ENCODE results near the gene MBP. TPM values are rescaled to one million over a fixed set of nuclear protein-coding genes. Genes with fewer than 3 reads are reported as not detected.

Gene MBP
- polyA plus RNA-seq, 1 donor from 2014 or later = 3.3 TPM

GRCh38 chr18:77063260-77063659 is 69.3 kb downstream of the MBP start:
- Histone ChIP-seq H4K20me1 (ENCODE audit: insufficient read depth) (no peaks in the 10 kb centered on the region), H3K9me2 (ENCODE audit: insufficient read depth, low read length) (no peaks in the 10 kb centered on the region), H3F3A (ENCODE audit: insufficient read depth, low read length, poor library complexity, severe bottlenecking) (no peaks in the 10 kb centered on the region), H3K9me3 (ENCODE audit: low read length) (no peaks in the 10 kb centered on the region), H3K36me3 (ENCODE audit: insufficient read depth, low read length) (no peaks in the 10 kb centered on the region), H3K9ac (ENCODE audit: low read length) (no peak overlapping the region), H3K27ac (ENCODE audit: low read length) (no peak overlapping the region), H3K79me2 (replicated peaks; ENCODE audit: insufficient read depth, low read length) (no peaks in the 10 kb centered on the region), H3K4me2 (ENCODE audit: low read length) (no peak overlapping the region), H3K27me3 (ENCODE audit: insufficient read depth, low read depth, low read length) (no peaks in the 10 kb centered on the region), H2AFZ (ENCODE audit: low read depth, low read length) (no peak overlapping the region), H3K4me3 (ENCODE audit: low read length) (no peak overlapping the region)
- no peak for TF ChIP-seq EP300 (conservative IDR thresholded peaks at IDR 0.05; ENCODE audit: poor library complexity, severe bottlenecking)
- TF ChIP-seq EZH2 (IDR thresholded peaks at IDR 0.05; ENCODE audit: borderline replicate concordance, insufficient read depth, low read length, poor library complexity, severe bottlenecking) = no peak
- no peak for TF ChIP-seq MXI1 (conservative IDR thresholded peaks at IDR 0.05; ENCODE audit: poor library complexity, severe bottlenecking)
- TF ChIP-seq POLR2AphosphoS5 (IDR thresholded peaks at IDR 0.05) = no peak
- TF ChIP-seq RAD21 (conservative IDR thresholded peaks at IDR 0.05) = no peak

GRCh38 chr18:77062518-77063003 is 70.0 kb downstream of the MBP start:
- H3K79me2 ChIP-seq (replicated peaks; ENCODE audit: insufficient read depth, low read length) = no peaks in the 10 kb centered on the region
- no peak for TF ChIP-seq MXI1 (conservative IDR thresholded peaks at IDR 0.05; ENCODE audit: poor library complexity, severe bottlenecking)
- no peak for TF ChIP-seq SMC3 (conservative IDR thresholded peaks at IDR 0.05; ENCODE audit: poor library complexity)
- no peak for TF ChIP-seq POLR2AphosphoS5 (IDR thresholded peaks at IDR 0.05)
- no peak for TF ChIP-seq EZH2 (IDR thresholded peaks at IDR 0.05; ENCODE audit: borderline replicate concordance, insufficient read depth, low read length, poor library complexity, severe bottlenecking)
- no peak for TF ChIP-seq RAD21 (conservative IDR thresholded peaks at IDR 0.05)
- no peak for TF ChIP-seq CTCF (IDR thresholded peaks at IDR 0.05; ENCODE audit: poor library complexity, severe bottlenecking)
- TF ChIP-seq TAF1 (IDR thresholded peaks at IDR 0.05; ENCODE audit: low read depth) = no peak
- TF ChIP-seq REST (IDR thresholded peaks at IDR 0.05; ENCODE audit: borderline replicate concordance) = no peak
- TF ChIP-seq EP300 (conservative IDR thresholded peaks at IDR 0.05; ENCODE audit: poor library complexity, severe bottlenecking) = no peak
- no peaks in the 10 kb centered on the region for H3K27me3 ChIP-seq (ENCODE audit: insufficient read depth, low read depth, low read length)
- no peaks in the 10 kb centered on the region for H4K20me1 ChIP-seq (ENCODE audit: insufficient read depth)
- no peak overlapping the region for H3K9ac ChIP-seq (ENCODE audit: low read length)
- no peak overlapping the region for H3K4me3 ChIP-seq (ENCODE audit: low read length)
- no peak overlapping the region for H3K4me2 ChIP-seq (ENCODE audit: low read length)
- no peak overlapping the region for H2AFZ ChIP-seq (ENCODE audit: low read depth, low read length)
- H3K9me2 ChIP-seq (ENCODE audit: insufficient read depth, low read length) = no peaks in the 10 kb centered on the region
- no peaks in the 10 kb centered on the region for H3F3A ChIP-seq (ENCODE audit: insufficient read depth, low read length, poor library complexity, severe bottlenecking)
- no peaks in the 10 kb centered on the region for H3K36me3 ChIP-seq (ENCODE audit: insufficient read depth, low read length)
- H3K9me3 ChIP-seq (ENCODE audit: low read length) = no peaks in the 10 kb centered on the region
- no peak overlapping the region for H3K27ac ChIP-seq (ENCODE audit: low read length)

Measured in neural cell (in vitro differentiated cells).